Skin of body (tissue), 2 donors: ENCODE data around the gene RGL1. TPM values are rescaled to one million over a fixed set of nuclear protein-coding genes. Genes with fewer than 3 reads are reported as not detected.

ENCODE experiments used
- DNase-seq: peaks from one replicate; lab custom pipeline; 2025; lab: John Stamatoyannopoulos, UW
- total RNA-seq: library from RNA; depleted of rRNA; stranded (reverse); fragments of >200 nt; gene quantifications from one replicate; pipeline ENCODE4 v1.2.3, GENCODE V29; 2014

Gene RGL1
- total RNA-seq, 1 donor from 2014 or later = 39.4 TPM

DNA sequence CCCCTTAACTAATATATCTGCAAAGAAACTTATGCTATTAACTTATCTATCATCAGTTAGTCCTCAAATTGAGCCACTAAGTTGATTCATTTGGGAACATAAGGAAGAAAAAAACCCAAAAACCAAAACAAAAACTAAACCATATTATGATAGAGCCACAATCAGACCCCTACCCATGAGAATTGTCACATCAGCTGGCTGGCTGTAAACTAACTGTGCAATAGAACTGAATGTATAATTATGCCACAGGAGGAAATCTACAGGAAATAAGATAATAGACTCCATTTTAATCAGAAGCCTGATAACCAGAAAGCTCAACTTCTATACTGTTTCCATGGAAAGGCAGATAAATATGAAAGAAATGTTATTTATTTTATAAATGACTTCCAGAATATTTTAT, 110.0 kb downstream of the RGL1 start:
- no peak for DNase-seq

DNA sequence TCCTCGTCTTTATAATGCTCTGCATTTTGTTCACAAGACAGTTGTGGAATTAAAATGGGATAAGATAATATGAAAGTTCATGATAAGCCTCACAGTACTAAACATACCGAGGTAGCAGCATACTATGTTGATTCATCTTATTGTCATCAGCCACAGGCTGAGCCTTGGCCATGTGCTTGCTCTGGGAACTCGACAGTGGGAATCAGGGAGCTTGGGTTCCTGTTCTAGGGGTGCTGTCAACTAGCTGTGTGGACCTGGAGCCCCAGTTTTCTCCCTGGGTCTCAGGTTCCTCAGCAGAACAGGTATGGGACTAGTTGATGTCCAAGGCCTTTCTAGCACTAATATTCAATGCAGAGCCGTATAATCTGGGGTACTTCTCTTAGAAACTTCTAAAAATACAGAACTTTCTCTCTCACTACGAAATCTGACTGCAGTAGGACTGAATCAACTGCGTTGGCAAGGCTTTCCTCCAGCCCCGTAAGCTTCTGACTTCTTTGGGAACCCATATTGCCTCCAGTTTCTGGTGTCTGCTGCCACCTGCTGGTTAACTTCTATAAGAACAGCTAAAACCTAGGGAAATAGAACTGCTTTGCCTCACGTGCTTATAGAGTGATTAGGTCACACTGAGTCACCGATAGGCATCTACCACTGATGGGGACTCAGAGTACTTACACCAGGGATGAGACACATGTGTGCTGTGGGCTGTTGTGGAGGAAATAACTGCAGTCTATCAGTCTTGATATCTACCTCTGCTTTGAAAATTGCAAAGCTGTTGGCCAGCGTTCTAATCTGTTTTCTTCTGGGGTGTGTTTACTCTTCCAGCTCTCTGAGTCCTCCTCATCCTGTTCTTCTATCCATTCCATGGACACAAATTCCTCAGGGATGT, 110.9 kb downstream of the RGL1 start:
- DNase-seq = peak; percentile 88

DNA sequence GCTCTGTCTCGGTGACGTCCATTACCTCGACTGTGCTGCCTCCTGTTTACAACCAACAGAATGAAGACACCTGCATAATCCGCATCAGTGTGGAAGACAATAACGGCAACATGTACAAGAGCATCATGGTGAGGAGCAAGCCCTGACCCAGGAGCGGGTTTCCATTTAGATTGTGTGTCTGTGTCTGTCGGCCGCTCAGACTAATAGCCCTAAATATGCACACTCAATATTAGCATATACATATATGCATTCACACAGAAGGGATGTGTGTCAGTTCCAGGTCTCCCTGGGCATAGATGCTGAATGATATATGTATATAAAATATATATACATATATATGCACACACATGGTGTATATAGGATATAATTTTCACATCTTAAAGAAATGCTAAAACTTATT, 111.7 kb downstream of the RGL1 start:
- no peak for DNase-seq

DNA sequence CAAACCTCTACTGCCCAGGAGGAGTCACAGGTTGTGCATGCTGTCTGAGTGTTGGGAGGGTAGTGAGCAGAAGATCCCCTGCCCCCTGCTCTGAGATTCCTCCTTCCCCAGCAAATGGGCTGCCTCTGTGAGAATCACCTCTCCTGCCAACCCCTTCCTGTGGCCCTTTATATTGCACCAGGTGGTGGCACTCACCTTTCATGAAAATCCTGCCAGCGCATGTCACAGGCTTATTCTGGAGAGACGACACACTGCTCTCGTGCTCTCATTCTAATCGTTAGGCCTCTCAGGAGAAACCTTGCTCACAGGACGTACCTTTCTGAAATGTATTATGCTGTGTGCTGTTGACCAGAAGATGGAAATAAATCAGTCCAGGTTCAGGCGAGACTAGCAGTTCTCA, 113.7 kb downstream of the RGL1 start:
- DNase-seq = no peak

DNA sequence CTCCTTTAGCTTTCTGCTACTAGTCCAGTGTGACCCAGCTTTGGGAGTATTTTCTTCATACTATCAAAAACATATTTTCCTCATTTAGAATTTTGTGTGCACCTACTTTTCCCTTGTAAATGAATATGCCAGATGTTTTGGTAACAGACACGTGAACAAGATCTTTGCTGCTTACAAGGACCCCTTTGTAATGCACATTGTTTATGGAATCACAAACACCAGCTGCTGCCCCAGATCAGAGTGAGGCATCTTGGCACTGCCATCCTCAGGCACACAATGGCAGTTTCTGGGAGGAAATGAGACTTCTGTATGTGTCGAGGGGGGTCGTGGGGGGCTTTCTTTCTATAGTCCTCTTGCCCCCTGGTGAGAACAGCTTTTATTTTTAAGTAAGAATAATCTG, 115.7 kb downstream of the RGL1 start:
- no peak for DNase-seq

DNA sequence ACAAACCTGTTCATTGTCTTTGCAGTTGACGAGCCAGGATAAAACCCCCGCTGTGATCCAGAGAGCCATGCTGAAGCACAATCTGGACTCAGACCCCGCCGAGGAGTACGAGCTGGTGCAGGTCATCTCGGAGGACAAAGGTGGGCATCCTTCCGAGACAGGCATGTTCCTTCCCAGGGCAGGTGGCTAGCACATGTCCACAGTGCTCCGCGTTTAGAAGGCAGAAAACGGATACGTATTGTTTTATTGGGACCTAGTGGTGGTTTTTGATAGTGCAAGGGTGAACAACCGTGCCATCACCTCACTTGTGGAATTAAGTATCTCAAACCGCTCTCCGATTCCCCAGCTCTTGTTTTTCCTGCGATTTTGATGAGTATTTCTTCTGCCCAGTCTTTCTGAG, 117.3 kb downstream of the RGL1 start:
- DNase-seq = no peak

DNA sequence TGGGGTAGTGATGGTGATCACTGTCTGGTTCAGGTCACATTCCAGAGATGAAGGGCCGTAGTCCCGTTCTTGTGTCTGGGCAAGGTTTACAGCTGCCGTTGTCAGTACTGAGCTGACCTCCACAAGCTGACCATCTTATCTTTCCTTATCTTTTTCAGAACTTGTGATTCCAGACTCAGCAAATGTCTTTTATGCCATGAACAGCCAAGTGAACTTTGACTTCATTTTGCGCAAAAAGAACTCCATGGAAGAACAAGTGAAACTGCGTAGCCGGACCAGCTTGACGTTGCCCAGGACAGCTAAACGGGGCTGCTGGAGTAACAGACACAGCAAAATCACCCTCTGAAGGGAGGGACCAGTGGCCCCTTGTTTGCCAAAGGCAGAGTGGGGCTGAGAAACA, 121.0 kb downstream of the RGL1 start:
- no peak for DNase-seq

DNA sequence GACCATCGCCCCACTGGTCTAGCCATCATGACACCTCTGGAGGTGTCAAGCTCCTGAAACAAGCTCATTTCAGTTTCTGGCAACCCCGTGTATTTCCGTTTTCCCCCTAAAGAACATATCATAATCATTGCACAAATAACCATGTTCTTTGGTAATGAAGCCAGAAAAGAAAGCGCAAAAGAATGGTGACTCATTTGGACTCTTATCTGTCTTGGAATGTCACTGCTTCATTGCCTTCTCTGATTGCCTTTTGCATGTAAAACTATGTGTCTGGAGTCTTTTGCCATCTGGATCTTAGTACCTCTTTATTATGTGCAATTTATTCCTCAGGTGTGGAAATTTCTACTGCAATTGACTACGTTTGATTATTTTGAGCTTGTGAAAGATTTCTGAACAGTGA, 122.1 kb downstream of the RGL1 start:
- no peak for DNase-seq

DNA sequence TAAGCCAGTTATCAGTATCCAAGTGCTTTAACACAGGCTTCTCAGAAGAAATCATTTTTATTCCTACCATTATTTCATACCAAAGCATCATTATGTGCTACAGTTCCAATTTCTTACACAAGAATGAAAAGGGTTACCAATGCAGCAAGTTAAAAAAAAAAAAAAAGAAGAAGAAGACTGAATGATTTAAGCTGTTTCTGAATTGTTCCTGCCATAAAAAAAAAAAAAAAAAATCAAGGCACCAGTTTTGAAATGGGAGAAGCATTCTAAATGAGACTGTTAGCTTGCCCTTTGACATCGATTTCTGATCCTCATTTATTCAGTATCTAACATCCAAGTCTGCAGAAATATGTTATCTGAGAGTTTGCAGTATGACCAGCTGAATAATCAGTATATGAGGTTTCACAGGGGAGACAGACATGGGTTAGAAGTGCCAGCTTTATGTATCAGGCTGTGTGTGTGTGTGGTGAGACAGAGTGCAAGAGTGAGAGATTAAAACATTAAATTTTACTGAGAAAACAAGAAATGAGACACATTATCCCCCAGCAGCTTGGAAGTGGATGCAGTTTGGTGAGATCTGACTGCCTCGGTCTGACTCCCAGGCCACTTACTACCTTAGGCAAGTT, 126.8 kb downstream of the RGL1 start:
- DNase-seq = peak; percentile 45

DNA sequence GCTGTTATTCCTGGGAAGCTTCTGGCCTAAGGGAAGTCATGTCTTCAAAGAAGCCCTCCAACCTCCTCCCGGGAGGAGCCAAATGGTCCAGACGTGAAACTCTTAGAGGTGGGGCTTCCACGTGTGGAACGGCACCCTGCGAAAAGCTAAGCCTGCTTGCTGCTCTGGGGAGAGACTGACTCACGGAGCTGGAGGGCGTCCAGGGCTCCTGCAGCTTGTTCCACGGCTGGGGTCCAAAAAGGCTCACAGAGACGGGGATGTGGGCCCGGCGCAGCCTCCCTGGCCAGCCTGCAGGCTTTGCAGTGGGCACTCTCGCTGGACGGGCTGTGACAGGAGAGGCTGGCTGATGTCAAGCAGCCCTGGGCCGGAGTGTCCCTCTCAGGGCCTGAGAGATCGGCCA, 127.5 kb downstream of the RGL1 start:
- peak; percentile 67 for DNase-seq

DNA sequence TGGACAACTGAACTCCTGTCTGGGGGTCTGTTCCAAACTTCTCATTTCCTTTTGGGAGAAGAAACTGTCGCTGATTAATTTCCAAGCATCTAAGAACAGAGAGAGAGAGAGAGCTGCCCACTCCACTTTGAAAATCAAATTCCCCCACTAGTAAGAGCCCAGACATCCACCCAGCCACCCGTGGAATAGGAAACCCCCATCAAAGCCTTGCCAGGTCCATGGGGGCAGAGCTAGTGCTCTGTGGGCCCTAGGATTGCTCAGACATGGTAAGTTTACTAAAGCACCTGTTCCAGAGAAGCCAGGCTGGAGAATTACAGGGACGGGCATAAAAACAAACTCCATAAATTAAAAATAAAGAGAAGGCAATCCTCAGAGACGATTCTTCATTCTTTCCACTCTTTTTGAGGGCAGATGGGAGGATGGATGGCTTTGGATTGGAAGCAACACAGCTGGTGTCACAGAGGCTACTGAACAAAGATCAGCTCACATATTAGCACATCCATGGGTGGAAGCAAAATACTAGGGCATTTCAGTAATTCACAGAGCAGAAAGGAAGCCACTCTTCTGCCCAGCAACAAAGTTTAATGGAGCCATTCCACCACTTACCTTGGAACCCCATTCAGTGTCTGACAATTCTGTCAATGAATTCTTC, 128.7 kb downstream of the RGL1 start:
- no peak for DNase-seq

DNA sequence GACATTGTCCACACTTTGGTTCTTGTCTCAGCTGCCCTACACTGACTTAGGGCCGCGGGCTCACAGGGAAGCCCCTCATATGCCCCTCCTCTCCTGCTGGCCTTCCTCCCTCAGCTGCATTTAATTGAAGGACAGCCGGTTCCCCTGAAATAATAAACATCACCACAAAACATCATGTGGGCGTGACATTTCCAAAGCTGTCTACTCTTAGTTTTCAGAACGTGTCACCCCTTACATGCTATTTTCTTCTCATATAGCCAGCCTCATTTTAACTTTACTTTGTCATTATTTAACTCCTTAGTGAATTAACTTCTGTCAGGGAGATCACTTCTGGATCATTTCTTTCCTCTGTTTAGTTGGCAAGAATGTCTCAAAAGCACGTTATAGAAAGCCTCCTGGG, 129.4 kb downstream of the RGL1 start:
- no peak for DNase-seq

DNA sequence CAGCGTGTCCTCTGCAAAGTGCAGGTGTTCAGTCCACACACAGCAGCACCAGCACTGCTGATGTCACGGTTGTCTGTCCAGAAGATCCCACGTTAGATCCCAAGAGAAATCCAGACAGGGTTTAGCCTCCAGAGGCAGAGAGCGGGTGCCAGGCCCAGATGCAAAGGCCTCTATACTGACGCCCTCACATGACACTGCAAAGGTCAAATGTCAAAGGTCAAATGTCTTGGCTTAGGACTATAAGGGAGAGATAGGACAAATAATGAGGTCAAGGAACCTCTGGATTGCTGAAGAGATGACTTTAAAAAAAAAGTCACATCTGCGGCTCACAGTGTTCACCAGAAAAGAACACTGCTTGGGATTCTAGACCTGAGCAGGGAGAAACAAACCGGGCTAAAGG, 131.1 kb downstream of the RGL1 start:
- DNase-seq = no peak

DNA sequence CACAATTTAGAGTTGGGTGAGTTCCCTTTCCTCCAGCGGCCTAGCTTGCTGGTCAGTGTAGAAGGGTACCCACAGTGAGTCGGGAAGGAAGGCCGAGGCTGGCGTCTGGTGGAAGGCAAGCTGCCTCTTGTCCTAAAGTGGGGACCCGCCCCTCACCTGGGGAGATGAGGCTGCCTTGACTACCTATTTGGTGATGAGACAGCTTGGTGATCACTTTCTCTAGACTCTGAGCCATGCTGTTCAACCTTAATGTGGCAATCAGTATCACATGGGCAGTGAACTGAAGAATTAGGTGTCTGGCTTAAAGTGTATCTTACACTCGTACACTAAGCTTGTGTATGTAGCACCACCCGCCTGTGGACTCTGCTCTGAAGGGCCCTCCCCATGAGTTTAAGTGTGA, 131.9 kb downstream of the RGL1 start:
- DNase-seq = no peak

DNA sequence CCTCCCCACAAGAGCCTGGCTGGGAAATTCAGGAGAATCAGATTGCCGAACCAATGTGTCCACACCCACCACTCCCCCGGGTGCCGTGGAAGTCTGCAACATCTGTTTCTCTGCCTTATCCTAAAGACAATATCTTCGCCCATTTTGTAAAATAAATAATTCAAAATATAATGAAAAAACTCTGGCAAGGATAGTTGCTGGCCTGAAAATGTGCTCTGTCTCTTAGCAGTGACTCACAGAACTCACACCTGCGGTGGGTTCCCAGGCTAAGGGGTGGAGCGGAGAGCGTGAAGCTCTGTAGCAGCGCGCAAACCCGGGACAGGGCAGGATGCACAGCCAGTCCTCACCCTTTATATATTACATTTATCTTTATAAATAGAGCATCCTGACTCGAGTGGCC, 132.7 kb downstream of the RGL1 start:
- peak; percentile 36 for DNase-seq

DNA sequence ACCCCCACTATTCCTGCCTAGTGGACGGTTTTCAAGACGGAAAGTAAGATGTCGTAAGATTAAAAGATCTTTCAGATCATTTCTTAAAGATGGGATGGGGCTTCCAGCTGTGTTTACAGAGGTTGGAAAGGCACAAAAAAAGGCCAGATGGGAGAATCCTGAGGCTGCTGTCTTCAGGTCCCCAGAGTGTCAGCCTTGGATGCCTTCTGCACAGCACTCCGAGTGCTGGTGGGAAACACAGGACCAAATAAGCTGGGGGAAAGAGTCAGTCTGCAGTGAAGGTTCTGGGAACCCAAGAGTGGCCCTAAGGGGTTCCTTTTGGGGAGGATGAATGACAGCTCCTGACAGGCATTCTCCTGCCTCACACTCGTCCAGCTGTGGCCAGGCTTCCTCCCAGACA, 136.1 kb downstream of the RGL1 start:
- DNase-seq = no peak

DNA sequence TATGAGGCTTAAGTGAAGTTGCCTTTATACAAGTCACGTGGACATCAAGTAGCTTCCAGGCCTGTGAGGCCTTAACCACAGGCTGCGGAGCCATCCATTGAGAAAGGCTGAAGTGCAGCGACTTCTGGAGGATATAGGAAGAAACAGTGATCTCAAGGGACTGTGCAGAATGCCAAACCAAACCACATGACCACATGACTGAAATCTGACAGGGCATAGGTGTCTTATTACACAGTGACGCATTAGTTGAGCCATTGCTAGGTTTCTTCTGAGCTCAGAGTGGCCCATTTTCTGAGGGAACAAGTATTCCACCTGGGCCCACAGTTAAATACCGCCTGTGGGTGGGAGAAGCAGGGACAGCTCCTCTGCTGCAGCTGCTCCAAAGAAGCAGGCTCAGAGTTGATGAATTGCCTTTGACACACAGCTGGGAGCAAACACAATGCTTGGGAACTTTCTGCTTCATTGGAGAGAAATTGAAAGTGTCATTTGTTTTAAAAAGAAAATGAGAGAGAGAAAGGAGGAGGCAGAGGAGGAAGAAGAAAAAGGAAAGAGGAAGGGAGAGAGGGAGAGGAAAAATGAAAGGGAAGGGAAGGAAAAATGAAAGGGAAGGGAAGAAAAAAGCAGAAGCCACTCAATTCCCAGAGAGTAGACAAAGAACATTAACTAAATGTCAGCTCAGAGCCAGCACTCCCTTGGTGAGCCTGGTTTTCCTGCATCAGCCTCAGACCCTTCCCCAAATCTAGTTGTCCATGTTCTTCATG, 138.2 kb downstream of the RGL1 start:
- peak; percentile 80 for DNase-seq

DNA sequence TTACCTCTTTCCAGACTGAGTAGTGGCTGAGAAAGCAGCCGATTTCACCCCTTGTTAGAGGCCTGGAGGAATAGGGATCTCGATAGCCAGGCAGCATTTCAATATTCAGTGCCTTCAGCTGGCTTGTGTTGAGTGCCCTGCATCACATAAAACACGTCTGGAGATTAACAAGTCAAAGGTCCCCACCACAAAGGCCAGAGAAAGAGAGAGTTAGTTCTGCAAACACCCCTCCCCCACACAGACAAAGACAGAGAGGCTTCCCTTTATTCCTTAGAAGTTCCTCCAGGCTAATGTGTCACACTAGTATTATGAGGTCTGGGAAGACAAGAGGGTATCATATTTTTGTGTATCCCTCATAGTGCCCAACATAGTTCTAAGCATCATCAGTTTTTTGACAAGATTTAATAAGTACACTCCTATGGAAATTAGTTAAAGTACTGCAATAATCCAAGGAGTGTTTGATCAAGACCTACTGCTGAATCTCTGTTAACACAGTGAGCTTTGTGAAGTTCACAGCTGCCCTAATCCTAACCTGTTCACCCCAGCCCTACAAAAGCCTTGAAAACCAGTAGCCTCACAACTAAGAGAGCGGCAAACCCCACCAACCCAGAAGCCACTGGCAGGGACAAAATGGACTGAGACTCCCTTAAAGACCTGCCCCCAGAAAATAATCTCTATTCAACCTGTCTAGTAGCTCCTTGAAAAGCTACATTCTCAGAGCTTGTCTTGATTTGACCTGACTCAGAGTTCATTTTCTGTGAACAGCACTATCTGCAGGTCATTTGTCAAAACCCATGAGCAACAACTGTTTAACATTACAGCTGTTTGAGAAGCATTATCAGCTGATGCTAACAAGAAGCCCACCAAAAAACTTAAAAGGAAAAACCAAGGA, 140.8 kb downstream of the RGL1 start:
- no peak for DNase-seq

DNA sequence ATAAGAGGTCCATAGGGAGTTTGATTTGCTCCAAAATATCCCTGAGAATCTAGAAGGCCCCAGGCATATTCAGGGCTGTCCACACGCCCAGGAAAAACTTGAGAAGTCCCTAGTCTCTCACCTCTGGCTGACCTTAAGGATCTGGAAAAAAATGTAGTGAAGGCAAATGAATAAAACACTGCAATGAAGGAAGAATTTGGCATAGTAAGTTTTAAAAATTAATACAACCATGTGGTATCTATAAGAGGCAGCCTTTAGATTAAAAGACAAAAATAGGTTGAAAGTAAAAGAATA, 141.3 kb downstream of the RGL1 start:
- DNase-seq = peak; percentile 19

DNA sequence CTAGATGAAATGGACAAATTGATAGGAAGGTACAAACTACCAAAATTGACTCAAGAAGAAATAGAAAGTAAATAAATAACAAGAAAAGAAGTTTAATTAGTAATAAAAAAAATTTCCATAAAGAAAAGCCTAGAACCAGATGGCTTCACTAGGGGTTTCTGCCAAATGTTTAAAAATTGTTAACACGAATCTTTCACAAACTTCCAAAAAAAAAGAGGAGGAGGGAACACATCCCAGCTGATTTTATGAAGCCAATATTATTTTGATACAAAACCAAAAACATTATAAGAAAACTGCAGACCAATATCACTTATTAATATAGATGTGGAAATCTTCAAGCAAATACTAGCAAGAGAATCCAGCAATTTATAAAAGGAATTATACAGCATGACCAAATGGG, 143.1 kb downstream of the RGL1 start:
- no peak for DNase-seq

DNA sequence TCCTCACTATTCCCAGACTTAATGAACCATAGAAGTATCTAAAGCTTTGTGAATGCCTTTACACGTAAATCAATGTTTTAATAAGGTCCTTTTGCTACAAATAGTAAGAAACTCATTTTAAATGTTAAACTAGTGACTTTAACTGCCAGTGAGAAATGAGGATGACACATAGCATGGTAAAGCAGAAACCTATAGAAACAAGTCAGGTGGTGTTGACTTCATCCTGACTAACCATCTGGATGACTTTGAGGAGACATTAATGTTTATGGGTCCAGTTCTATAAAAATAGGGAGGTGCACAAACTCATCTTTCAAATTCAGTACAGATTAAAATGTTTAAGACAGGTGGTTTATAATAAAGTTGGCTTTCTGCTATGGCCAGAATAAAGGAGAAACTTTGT, 147.2 kb downstream of the RGL1 start:
- no peak for DNase-seq
